PC-3 (cell line): ENCODE measurements around the gene LNPEP. TPM values are rescaled to one million over a fixed set of nuclear protein-coding genes. Genes with fewer than 3 reads are reported as not detected.

Experiments
- ATAC-seq: fragments of 200-7000 bp; cut with Tn5 transposase; 2 replicates; pipeline ENCODE4 v1.9.1; 2020; ENCODE audit warnings: mild to moderate bottlenecking, moderate library complexity
- BruUV-seq: library from RNA; stranded (reverse); fragments of 400-500 nt; replicated peaks from 2 replicates; lab custom pipeline; 2021; lab: Mats Ljungman, UMichigan
- CTCF ChIA-PET: fragments of 300-600 bp; sonication (Branson Sonifier 250); formaldehyde crosslinking; loops from one replicate; lab custom pipeline; 2022; ENCODE audit warnings: antibody characterized with exemption; lab: Charles Lee
- POLR2A ChIA-PET: fragments of 300-600 bp; sonication (Branson Sonifier 250); formaldehyde crosslinking; loops from one replicate; lab custom pipeline; 2022; ENCODE audit warnings: antibody characterized with exemption; ENCODE audit not compliant: unreplicated experiment; lab: Charles Lee
- DNase-seq: peaks from one replicate; pipeline ENCODE4 v3.0.0-alpha.2; 2015
- H2AFZ ChIP-seq: fragments of 300-600 bp; sonication (generic); 2 replicates; pipeline ENCODE4 v1.6.0; 2016; ENCODE audit warnings: antibody characterized with exemption, low read length
- H3F3A ChIP-seq: fragments of 300-600 bp; sonication (generic); one replicate; pipeline ENCODE4 v1.6.0; 2017; ENCODE audit warnings: antibody characterized with exemption, low read length, control low read depth, mild to moderate bottlenecking; ENCODE audit not compliant: unreplicated experiment
- H3K27ac ChIP-seq: fragments of 300-600 bp; sonication (generic); 2 replicates; pipeline ENCODE4 v1.5.1; 2016; ENCODE audit warnings: mild to moderate bottlenecking, low read length
- H3K27me3 ChIP-seq: fragments of 300-600 bp; sonication (generic); 2 replicates; pipeline ENCODE4 v1.6.1; 2016; ENCODE audit warnings: low read length, mixed read lengths
- H3K36me3 ChIP-seq: fragments of 300-600 bp; sonication (generic); 2 replicates; pipeline ENCODE4 v1.6.1; 2016; ENCODE audit warnings: low read depth, mixed run types, low read length, mixed read lengths
- H3K4me1 ChIP-seq: fragments of 300-600 bp; sonication (generic); 2 replicates; pipeline ENCODE4 v1.5.1; 2016; ENCODE audit warnings: low read length; ENCODE audit not compliant: insufficient read depth
- H3K4me2 ChIP-seq: fragments of 300-600 bp; sonication (generic); 2 replicates; pipeline ENCODE4 v1.6.0; 2016; ENCODE audit warnings: low read length
- H3K4me3 ChIP-seq: fragments of 300-600 bp; sonication (generic); 2 replicates; pipeline ENCODE4 v1.5.1; 2016; ENCODE audit warnings: mild to moderate bottlenecking, low read length, mixed read lengths
- H3K79me2 ChIP-seq: fragments of 300-600 bp; sonication (generic); 2 replicates; pipeline ENCODE4 v1.6.1; 2017; ENCODE audit warnings: low read length, mixed read lengths
- H3K9ac ChIP-seq: fragments of 300-600 bp; sonication (generic); 2 replicates; pipeline ENCODE4 v1.6.0; 2016; ENCODE audit warnings: mild to moderate bottlenecking, low read length
- H3K9me2 ChIP-seq: fragments of 300-600 bp; sonication (generic); replicated peaks from 2 replicates; pipeline ENCODE4 v1.6.1; 2016; ENCODE audit warnings: mixed run types, low read length, mixed read lengths
- H3K9me3 ChIP-seq: fragments of 300-600 bp; sonication (generic); 2 replicates; pipeline ENCODE4 v1.6.1; 2016; ENCODE audit warnings: low read length, mixed read lengths
- H4K20me1 ChIP-seq: fragments of 300-600 bp; sonication (generic); 2 replicates; pipeline ENCODE4 v1.6.1; 2016; ENCODE audit warnings: low read length, mixed read lengths
- CTCF ChIP-seq: fragments of 300-600 bp; sonication (generic); conservative IDR thresholded peaks from 2 replicates; pipeline ENCODE4 v1.5.1; 2017; ENCODE audit warnings: antibody characterized with exemption, low read depth, mild to moderate bottlenecking, low read length
- EZH2 ChIP-seq: fragments of 300-600 bp; sonication (generic); IDR thresholded peaks from one replicate; pipeline ENCODE4 v1.6.1; 2017; ENCODE audit warnings: antibody characterized with exemption, mild to moderate bottlenecking, low read length; ENCODE audit not compliant: unreplicated experiment
- intact Hi-C: fragments of 100-400 bp; cut with micrococcal nuclease; formaldehyde crosslinking; loops from 2 replicates; pipeline ENCODE4 v1.9.0; 2023
- total RNA-seq: library from RNA; depleted of rRNA; stranded (reverse); fragments of >200 nt; gene quantifications from 2 replicates; pipeline ENCODE4 v1.2.3, GENCODE V29; 2014

LNPEP gene
- total RNA-seq, 1 experiment from 2014 or later = 11.1 TPM

- ChIA-PET POLR2A (no interaction called here), CTCF (interaction anchor here (1.0 kb wide), 1 partner anchor 99 kb away, joined by 5 read pairs; the partner anchor contains the start of gene LIX1)
- Histone ChIP-seq H3K36me3 (no peaks in the 10 kb centered on the region), H2AFZ (no peak overlapping the region), H3K9ac (no peak overlapping the region), H3K9me2 (no peaks in the 10 kb centered on the region), H3K27me3 (no peaks in the 10 kb centered on the region), H3K4me3 (no peak overlapping the region), H3K4me1 (no peaks in the 10 kb centered on the region), H3K79me2 (no peaks in the 10 kb centered on the region), H3K4me2 (no peak overlapping the region), H3K9me3 (no peaks in the 10 kb centered on the region), H4K20me1 (no peaks in the 10 kb centered on the region), H3F3A (no peaks in the 10 kb centered on the region), H3K27ac (no peak overlapping the region)
- DNase-seq (peak; percentile 49), ATAC-seq (peak; percentile 74)
- TF ChIP-seq EZH2 = no peak
- TF ChIP-seq CTCF = peak; percentile 55
- no TSS peak for BruUV-seq
- intact Hi-C loops = loop anchor here (5.0 to 10.0 kb wide), 2 partner anchors 98 to 289 kb away; partner anchors contain the start of gene LIX1
Measured at GRCh38 chr5:97044052-97044451, 108.2 kb downstream of the LNPEP start.

GRCh38 chr5:97046270-97046982, 110.5 kb downstream of the LNPEP start:
- DNase-seq = peak; percentile 22
- CTCF ChIA-PET = interaction anchor here (0.6 to 1.0 kb wide), 2 partner anchors 49 to 178 kb away, joined by 3 to 4 read pairs; no protein-coding TSS in a partner anchor

More at GRCh38 chr5:97046270-97046982, 110.5 kb downstream of the LNPEP start:
- POLR2A ChIA-PET = interaction anchor here (0.5 kb wide), 1 partner anchor 272 kb away, joined by 3 read pairs; no protein-coding TSS in a partner anchor
- H3K9me2 ChIP-seq = no peaks in the 10 kb centered on the region
- no peaks in the 10 kb centered on the region for H4K20me1 ChIP-seq
- no peaks in the 10 kb centered on the region for H3F3A ChIP-seq
- no peaks in the 10 kb centered on the region for H3K36me3 ChIP-seq
- H2AFZ ChIP-seq = no peak overlapping the region
- no peaks in the 10 kb centered on the region for H3K4me1 ChIP-seq
- H3K27ac ChIP-seq = no peak overlapping the region
- no peaks in the 10 kb centered on the region for H3K79me2 ChIP-seq
- H3K9ac ChIP-seq = no peak overlapping the region
- no TSS peak for BruUV-seq
- peak; percentile 55 for ATAC-seq
- TF ChIP-seq CTCF (peak; percentile 23; the same call in 1 of the 2 replicates), EZH2 (no peak)
- no peaks in the 10 kb centered on the region for H3K27me3 ChIP-seq
- no peak overlapping the region for H3K4me3 ChIP-seq
- intact Hi-C loops = loop anchor here (10.0 kb wide), 1 partner anchor 292 kb away; no protein-coding TSS in a partner anchor
- no peaks in the 10 kb centered on the region for H3K9me3 ChIP-seq
- H3K4me2 ChIP-seq = no peak overlapping the region
